HG03045 (cell line): ENCODE measurements around the gene IL22RA1.
A peak's percentile ranks its signal among the peaks of the same experiment; 100 is the strongest.

Experiments
- ATAC-seq: cut with Tn5 transposase; IDR thresholded peaks from one replicate; pipeline ENCODE4 v1.9.1; 2021; ENCODE audit warnings: mild to moderate bottlenecking, moderate library complexity; ENCODE audit not compliant: unreplicated experiment

IL22RA1 gene

GRCh38 chr1:24142546-24143534 is at the start of gene IL22RA1:
Gene IL22RA1, minus strand, starts transcription at chr1:24143140. Its CDS starts 58 bp downstream, at chr1:24143082.
- ATAC-seq = no peak

GRCh38 chr1:24191860-24192259 is 48.9 kb upstream of the IL22RA1 start:
- no peak for ATAC-seq

GRCh38 chr1:24190983-24191461 is 48.1 kb upstream of the IL22RA1 start:
- ATAC-seq = peak; percentile 46

GRCh38 chr1:24189528-24189927 is 46.6 kb upstream of the IL22RA1 start:
- ATAC-seq = no peak

- ATAC-seq = peak; percentile 36
Measured at GRCh38 chr1:24186993-24187790, 44.3 kb upstream of the IL22RA1 start, which contains the start of gene IFNLR1. Gene IFNLR1, minus strand, starts transcription at chr1:24187289. Its CDS starts 41 bp downstream, at chr1:24187248.

- no peak for ATAC-seq
Measured at GRCh38 chr1:24186711-24186992, 43.7 kb upstream of the IL22RA1 start.

GRCh38 chr1:24186031-24186710 is 43.2 kb upstream of the IL22RA1 start:
- ATAC-seq = no peak

- ATAC-seq = no peak
Measured at GRCh38 chr1:24185076-24185475, 42.1 kb upstream of the IL22RA1 start.

GRCh38 chr1:24182061-24182460 is 39.1 kb upstream of the IL22RA1 start:
- no peak for ATAC-seq

GRCh38 chr1:24181619-24182018 is 38.7 kb upstream of the IL22RA1 start:
- no peak for ATAC-seq

GRCh38 chr1:24180676-24181075 is 37.7 kb upstream of the IL22RA1 start:
- no peak for ATAC-seq

GRCh38 chr1:24179251-24179840 is 36.4 kb upstream of the IL22RA1 start:
- no peak for ATAC-seq

- no peak for ATAC-seq
Measured at GRCh38 chr1:24178407-24178806, 35.5 kb upstream of the IL22RA1 start.

- no peak for ATAC-seq
Measured at GRCh38 chr1:24177161-24177560, 34.2 kb upstream of the IL22RA1 start.

GRCh38 chr1:24175033-24175755 is 32.3 kb upstream of the IL22RA1 start:
- no peak for ATAC-seq

GRCh38 chr1:24173638-24174575 is 31.0 kb upstream of the IL22RA1 start:
- no peak for ATAC-seq

GRCh38 chr1:24172598-24172997 is 29.7 kb upstream of the IL22RA1 start:
- no peak for ATAC-seq

- no peak for ATAC-seq
Measured at GRCh38 chr1:24169286-24169685, 26.3 kb upstream of the IL22RA1 start.

GRCh38 chr1:24168245-24168644 is 25.3 kb upstream of the IL22RA1 start:
- ATAC-seq = no peak
